Mesenchymal stem cell (in vitro differentiated cells and primary cell): ENCODE measurements around the gene SPSB1.
"Not testable (repeated sequence)": the region's sequence is repeated elsewhere in the genome, so short reads cannot be mapped to it uniquely, and the experiment has no call there.

Source experiments
- DNase-seq: peaks from one replicate; pipeline ENCODE4 v3.0.0-alpha.2; 2013
- H2AFZ ChIP-seq: one replicate; pipeline ENCODE4 v1.6.1; 2013; ENCODE audit warnings: low read depth, mild to moderate bottlenecking, control low read depth, inconsistent platforms, low read length, moderate library complexity
- H2AK5ac ChIP-seq: 2 replicates; pipeline ENCODE4 v1.6.1; 2013; ENCODE audit warnings: low read length, moderate library complexity, mild to moderate bottlenecking, inconsistent platforms; ENCODE audit not compliant: severe bottlenecking
- H2BK120ac ChIP-seq: one replicate; pipeline ENCODE4 v1.6.1; 2013; ENCODE audit warnings: low read depth, mild to moderate bottlenecking, inconsistent platforms, low read length, moderate library complexity
- H2BK12ac ChIP-seq, 2 experiments: one replicate each; pipeline ENCODE4 v1.6.1; 2013; ENCODE audit warnings: inconsistent platforms in 2 of 2, low read length in 2 of 2, mild to moderate bottlenecking in 2 of 2, moderate library complexity in 2 of 2, control low read depth in 1 of 2
- H2BK15ac ChIP-seq: one replicate; pipeline ENCODE4 v1.6.1; 2013; ENCODE audit warnings: mild to moderate bottlenecking, low read depth, inconsistent platforms; ENCODE audit not compliant: poor library complexity, severe bottlenecking
- H2BK5ac ChIP-seq: 2 replicates; pipeline ENCODE4 v1.6.1; 2013; ENCODE audit warnings: low read depth, mild to moderate bottlenecking, low read length, control low read depth, inconsistent platforms; ENCODE audit not compliant: poor library complexity, severe bottlenecking
- H3K14ac ChIP-seq, 2 experiments: one replicate each; pipeline ENCODE4 v1.6.1; 2013; ENCODE audit warnings: inconsistent platforms in 2 of 2, low read length in 2 of 2, control low read depth in 1 of 2, mild to moderate bottlenecking in 1 of 2, moderate library complexity in 1 of 2
- H3K18ac ChIP-seq, 2 experiments: one replicate each; pipeline ENCODE4 v1.6.1; 2013; ENCODE audit warnings: inconsistent platforms in 2 of 2, low read length in 2 of 2, control low read depth in 1 of 2, low read depth in 1 of 2, mild to moderate bottlenecking in 1 of 2
- H3K23ac ChIP-seq, 2 experiments: one replicate each; pipeline ENCODE4 v1.6.1; 2013; ENCODE audit warnings: inconsistent platforms in 2 of 2, low read length in 2 of 2, mild to moderate bottlenecking in 2 of 2, moderate library complexity in 2 of 2, control low read depth in 1 of 2
- H3K27ac ChIP-seq: 2 replicates; pipeline ENCODE4 v1.5.1; 2013; ENCODE audit warnings: mild to moderate bottlenecking, moderate library complexity, low read length, control low read depth, inconsistent platforms; ENCODE audit not compliant: poor library complexity, severe bottlenecking
- H3K27me3 ChIP-seq, 2 experiments: 2 replicates each; pipeline versions ENCODE4 v1.6.1 to v1.7.0; 2013; ENCODE audit warnings: low read length in 2 of 2, mild to moderate bottlenecking in 2 of 2, moderate library complexity in 2 of 2, control low read depth in 1 of 2, inconsistent platforms in 1 of 2; ENCODE audit not compliant: control insufficient read depth in 1 of 2, insufficient read depth in 1 of 2
- H3K36me3 ChIP-seq, 2 experiments: 2 replicates each; pipeline versions ENCODE4 v1.6.1 to v1.7.0; 2013; ENCODE audit warnings: low read length in 2 of 2, control low read depth in 1 of 2, inconsistent platforms in 1 of 2, low read depth in 1 of 2, mild to moderate bottlenecking in 1 of 2; ENCODE audit not compliant: insufficient read depth in 2 of 2, control insufficient read depth in 1 of 2
- H3K4ac ChIP-seq, 2 experiments: one replicate each; pipeline ENCODE4 v1.6.1; 2013; ENCODE audit warnings: inconsistent platforms in 2 of 2, low read length in 2 of 2, mild to moderate bottlenecking in 2 of 2, moderate library complexity in 2 of 2, control low read depth in 1 of 2, low read depth in 1 of 2
- H3K4me1 ChIP-seq: 2 replicates; pipeline ENCODE4 v1.6.1; 2013; ENCODE audit warnings: low read depth, low read length, control low read depth; ENCODE audit not compliant: control insufficient read depth, insufficient read depth
- H3K4me2 ChIP-seq: 2 replicates; pipeline ENCODE4 v1.6.1; 2013; ENCODE audit warnings: low read length, mild to moderate bottlenecking, inconsistent platforms; ENCODE audit not compliant: poor library complexity, severe bottlenecking
- H3K4me3 ChIP-seq, 2 experiments: 2 replicates each; pipeline versions ENCODE4 v1.5.1 to v1.7.0; 2013; ENCODE audit warnings: low read length in 2 of 2, mild to moderate bottlenecking in 2 of 2, control low read depth in 1 of 2, low read depth in 1 of 2; ENCODE audit not compliant: insufficient read depth in 1 of 2
- H3K79me1 ChIP-seq: replicated peaks from 2 replicates; pipeline ENCODE4 v1.6.1; 2013; ENCODE audit warnings: mild to moderate bottlenecking, control low read depth, low read length, inconsistent platforms; ENCODE audit not compliant: poor library complexity, severe bottlenecking
- H3K9ac ChIP-seq: 2 replicates; pipeline ENCODE4 v1.7.0; 2013; ENCODE audit warnings: mild to moderate bottlenecking, low read length, moderate library complexity
- H3K9me3 ChIP-seq: 2 replicates; pipeline ENCODE4 v1.7.0; 2013; ENCODE audit warnings: mild to moderate bottlenecking, low read length; ENCODE audit not compliant: control insufficient read depth
- H4K8ac ChIP-seq: one replicate; pipeline ENCODE4 v1.6.1; 2013; ENCODE audit warnings: inconsistent platforms, mild to moderate bottlenecking, low read length, moderate library complexity
- H4K91ac ChIP-seq: one replicate; pipeline ENCODE4 v1.6.1; 2013; ENCODE audit warnings: mild to moderate bottlenecking, low read length, inconsistent platforms
- WGBS: methylation state at CpG from one replicate; pipeline ENCODE4 v1.1.7; 2013; ENCODE audit warnings: mixed read lengths; 5-methylcytosine and 5-hydroxymethylcytosine counted together

SPSB1 gene

DNA sequence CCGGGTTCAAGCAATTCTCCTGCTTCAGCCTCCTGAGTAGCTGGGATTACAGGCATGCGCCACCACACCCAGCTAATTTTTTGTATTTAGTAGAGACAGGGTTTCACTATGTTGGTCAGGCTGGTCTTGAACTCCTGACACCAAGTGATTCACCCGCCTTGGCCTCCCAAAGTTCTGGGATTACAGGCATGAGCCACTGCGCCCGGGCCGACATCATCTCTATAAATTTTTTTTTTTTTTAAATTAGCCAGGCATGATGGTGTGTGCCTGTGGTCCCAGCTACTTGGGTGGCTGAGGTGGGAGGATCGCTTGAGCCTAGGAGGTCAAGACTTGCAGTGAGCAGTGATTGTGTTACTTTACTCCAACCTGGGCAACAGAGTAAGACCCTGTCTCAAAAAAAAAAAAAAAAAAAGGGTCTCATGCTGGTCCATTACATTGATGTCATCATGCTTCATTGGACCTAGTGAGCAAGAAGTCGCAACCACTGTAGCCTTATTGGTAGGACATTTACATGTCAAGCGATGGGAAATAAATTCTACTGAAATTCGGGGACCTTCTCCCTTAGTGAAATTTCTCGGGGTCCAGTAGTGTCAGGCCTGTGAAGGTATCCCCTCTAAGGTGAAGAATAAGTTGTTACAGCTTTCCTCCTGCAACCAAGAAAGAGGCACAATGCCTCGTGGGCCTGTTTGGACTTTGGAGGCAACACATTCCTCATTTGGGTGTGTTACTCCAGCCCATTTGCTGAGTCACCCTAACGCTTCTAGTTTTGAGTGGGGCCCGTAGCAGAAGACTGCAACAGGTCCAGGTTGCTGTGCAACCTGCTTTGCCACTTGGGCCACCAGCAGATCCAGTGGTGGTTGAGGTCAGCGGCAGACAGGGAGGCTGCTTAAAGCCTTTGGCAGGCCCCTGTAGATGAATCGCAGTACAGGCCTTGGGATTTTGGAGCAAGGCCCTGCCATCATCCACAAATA lies 7.2 kb downstream of the SPSB1 start:
- DNase-seq = peak; percentile 56
- not testable (repeated sequence) for H3K14ac ChIP-seq, H2BK120ac ChIP-seq, H3K23ac ChIP-seq, H3K4me2 ChIP-seq, H3K9me3 ChIP-seq, H2AFZ ChIP-seq, H3K27me3 ChIP-seq, H3K79me1 ChIP-seq, H2BK5ac ChIP-seq, H2BK12ac ChIP-seq
- H4K8ac ChIP-seq = peak overlapping the region; percentile 66
- H3K36me3 ChIP-seq = peaks cover 27 to 58% of the 10 kb centered on the region in 2 experiments
- peak overlapping the region in 1 of 2 experiments; percentile 74 for H3K18ac ChIP-seq
- H4K91ac ChIP-seq = peak overlapping the region; percentile 27
- H3K9ac ChIP-seq = peak overlapping the region; percentile 52
- H3K27ac ChIP-seq = peak overlapping the region; percentile 15
- WGBS = 71% methylated on average over 11 of the region's 16 CpGs
- H2AK5ac ChIP-seq = peak overlapping the region; percentile 20
- peaks cover 40% of the 10 kb centered on the region for H3K4me1 ChIP-seq
- H3K4me3 ChIP-seq = peak overlapping the region in 1 of 2 experiments; percentile 25
- peak overlapping the region in 1 of 2 experiments; percentile 32 for H3K4ac ChIP-seq
- peak overlapping the region; percentile 37 for H2BK15ac ChIP-seq

GRCh38 chr1:9300573-9300972 lies 7.9 kb downstream of the SPSB1 start:
- peak overlapping the region in 1 of 2 experiments; percentile 6 for H2BK12ac ChIP-seq
- 93% methylated on average over 6 of the region's 6 CpGs for WGBS

DNA sequence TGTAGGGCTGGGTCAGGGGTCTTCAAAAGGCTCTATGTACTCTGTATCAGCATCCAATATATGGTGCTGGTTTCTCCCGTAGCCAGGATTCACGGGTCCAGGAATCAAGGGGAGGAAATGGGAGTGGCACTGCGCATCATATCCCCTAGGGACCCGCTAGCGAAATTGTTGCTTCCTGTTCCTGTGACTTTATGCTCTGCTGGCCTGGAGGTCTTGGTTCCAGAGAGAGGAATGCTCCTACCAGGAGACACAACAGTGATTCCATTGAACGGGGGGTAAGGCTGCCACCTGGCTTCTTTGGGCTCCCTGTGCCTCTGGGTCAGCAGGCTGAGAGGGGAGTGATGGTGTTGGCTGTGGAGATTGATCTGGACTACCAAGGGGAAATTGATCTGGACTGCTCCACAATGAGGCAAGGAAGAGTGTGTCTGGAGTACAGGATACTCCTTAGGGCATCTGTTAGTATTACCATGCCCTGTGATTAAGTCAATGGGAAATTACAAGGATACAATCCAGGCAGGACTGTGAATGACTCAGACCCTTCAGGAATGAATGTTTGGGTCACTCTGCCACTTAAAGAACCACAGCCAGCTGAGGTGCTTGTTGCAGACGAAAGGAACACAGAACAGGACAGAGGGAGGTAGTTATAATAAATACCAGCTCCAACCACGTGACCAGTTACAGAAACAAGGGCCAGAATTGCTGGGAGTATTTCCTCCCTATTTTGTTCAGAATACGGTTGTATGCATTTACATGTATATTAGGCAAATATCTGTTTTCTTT lies 10.2 kb downstream of the SPSB1 start:
- Histone ChIP-seq H2AK5ac (peak overlapping the region; percentile 90), H3K18ac (peak overlapping the region; percentile 23 to 88), H3K4me3 (peak overlapping the region in 1 of 2 experiments; percentile 32), H2BK12ac (peak overlapping the region; percentile 51 to 70), H2BK120ac (peak overlapping the region; percentile 56), H2AFZ (no peak overlapping the region), H3K79me1 (peaks cover 1% of the 10 kb centered on the region), H4K8ac (no peak overlapping the region), H2BK5ac (peak overlapping the region; percentile 11), H3K27me3 (no peaks in the 10 kb centered on the region), H3K36me3 (peaks cover 30 to 64% of the 10 kb centered on the region in 2 experiments), H4K91ac (peak overlapping the region; percentile 29), H2BK15ac (no peak overlapping the region), H3K4me2 (peak overlapping the region; percentile 15), H3K14ac (peak overlapping the region in 1 of 2 experiments; percentile 62), H3K9ac (peak overlapping the region; percentile 58), H3K9me3 (no peaks in the 10 kb centered on the region), H3K4ac (peak overlapping the region in 1 of 2 experiments; percentile 81), H3K27ac (peak overlapping the region; percentile 90), H3K23ac (peak overlapping the region in 1 of 2 experiments; percentile 77), H3K4me1 (peaks cover 50% of the 10 kb centered on the region)
- 2% methylated on average over 7 of the region's 9 CpGs for whole genome bisulfite sequencing
- peak; percentile 99 for DNase-seq

More at GRCh38 chr1:9300573-9300972, 7.9 kb downstream of the SPSB1 start:
- H3K27ac ChIP-seq = peak overlapping the region; percentile 15
- peak overlapping the region in 1 of 2 experiments; percentile 74 for H3K18ac ChIP-seq
- H3K4ac ChIP-seq = peak overlapping the region in 1 of 2 experiments; percentile 32
- H3K4me2 ChIP-seq = no peak overlapping the region
- H3K4me1 ChIP-seq = peaks cover 41% of the 10 kb centered on the region
- no peak for DNase-seq
- no peak overlapping the region for H3K14ac ChIP-seq
- no peaks in the 10 kb centered on the region for H3K79me1 ChIP-seq
- H4K8ac ChIP-seq = peak overlapping the region; percentile 66
- peak overlapping the region; percentile 16 for H3K9ac ChIP-seq
- no peaks in the 10 kb centered on the region for H3K27me3 ChIP-seq
- H2BK15ac ChIP-seq = no peak overlapping the region
- H2BK120ac ChIP-seq = no peak overlapping the region
- H3K9me3 ChIP-seq = no peaks in the 10 kb centered on the region
- H3K4me3 ChIP-seq = peak overlapping the region in 1 of 2 experiments; percentile 25
- peak overlapping the region; percentile 78 for H2AK5ac ChIP-seq
- H4K91ac ChIP-seq = peak overlapping the region; percentile 73
- H2AFZ ChIP-seq = no peak overlapping the region
- peaks cover 33 to 62% of the 10 kb centered on the region in 2 experiments for H3K36me3 ChIP-seq
- H3K23ac ChIP-seq = peak overlapping the region in 1 of 2 experiments; percentile 27
- H2BK5ac ChIP-seq = no peak overlapping the region
